AG08396 (cell line): Measurements from ENCODE around the gene GPX7.
A peak's percentile ranks its signal among the peaks of the same experiment; 100 is the strongest.

Experiments
- DNase-seq: peaks from one replicate; pipeline ENCODE4 v3.0.0; 2012; ENCODE audit warnings: low spot score, mixed read lengths

GPX7 gene

DNA sequence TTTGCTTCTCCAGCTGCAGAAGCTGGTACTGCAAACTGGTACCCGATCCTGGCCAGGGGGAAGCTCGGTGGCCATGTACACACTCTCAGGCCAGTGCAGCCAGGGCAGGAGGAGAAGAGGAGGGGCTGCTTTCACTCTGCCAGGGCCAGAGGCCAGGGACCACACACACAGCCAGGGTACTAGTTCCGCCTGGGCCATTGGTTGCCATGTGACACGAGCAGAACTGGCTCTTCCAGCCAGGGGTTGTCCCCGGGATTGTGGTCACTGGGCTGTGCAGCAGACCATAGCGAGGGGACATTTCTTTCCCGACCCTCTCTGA is 27.1 kb downstream of the GPX7 start:
- peak; percentile 27 for DNase-seq

GRCh38 chr1:52629667-52630066 is 27.5 kb downstream of the GPX7 start:
- no peak for DNase-seq

DNA sequence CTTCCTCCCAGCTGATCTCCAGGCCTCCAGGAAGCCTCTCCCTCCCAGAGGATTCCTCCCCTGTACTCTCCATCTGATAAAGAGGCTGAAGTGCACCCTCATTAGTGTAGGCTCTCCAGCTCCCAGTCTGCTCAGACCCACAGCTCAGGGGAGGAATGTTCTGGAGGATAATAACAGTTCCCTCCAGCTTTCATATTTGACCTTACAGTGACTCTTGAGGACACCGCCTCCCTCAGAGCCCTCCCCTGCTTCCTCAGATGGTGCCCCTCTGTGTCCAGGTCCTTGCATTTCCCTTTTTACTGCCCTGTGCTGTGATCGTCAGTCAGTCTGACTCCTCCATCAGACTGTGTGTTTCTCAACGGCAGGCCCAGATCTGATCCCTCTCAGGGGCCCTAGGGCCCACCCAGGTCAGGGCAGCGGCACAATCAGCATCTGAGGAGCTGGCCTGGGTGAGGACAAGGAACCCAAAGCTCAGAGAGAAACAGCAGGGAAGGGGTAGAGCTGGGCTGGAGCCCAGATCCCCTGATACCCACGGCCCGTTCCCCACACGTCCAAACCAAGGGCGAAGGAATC is 29.7 kb downstream of the GPX7 start:
- DNase-seq: no peak

- peak; percentile 23 for DNase-seq
Observed at GRCh38 chr1:52632732-52633290, 30.6 kb downstream of the GPX7 start, which contains the start of gene SHISAL2A. Gene SHISAL2A (plus strand): TSS chr1:52633168. CDS start chr1:52633494, 326 bp downstream.

DNA sequence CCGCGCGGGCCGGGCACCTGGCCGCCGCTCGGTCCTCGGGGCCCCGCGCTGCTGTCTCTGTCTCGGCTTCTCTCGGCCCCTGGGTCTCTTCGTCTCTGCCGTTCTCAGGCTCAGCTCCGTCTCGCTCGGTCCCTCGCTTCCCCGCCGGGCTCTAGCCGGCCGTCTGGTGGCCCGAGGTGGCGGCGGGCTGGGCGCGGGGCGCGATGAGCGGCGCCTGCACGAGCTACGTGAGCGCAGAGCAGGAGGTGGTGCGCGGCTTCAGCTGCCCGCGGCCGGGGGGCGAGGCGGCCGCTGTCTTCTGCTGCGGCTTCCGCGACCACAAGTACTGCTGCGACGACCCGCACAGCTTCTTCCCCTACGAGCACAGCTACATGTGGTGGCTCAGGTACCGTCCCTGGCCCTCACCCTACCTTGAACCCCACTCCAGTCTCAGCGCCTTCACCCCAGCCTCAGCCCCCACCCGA is 31.2 kb downstream of the GPX7 start:
- DNase-seq: no peak

DNA sequence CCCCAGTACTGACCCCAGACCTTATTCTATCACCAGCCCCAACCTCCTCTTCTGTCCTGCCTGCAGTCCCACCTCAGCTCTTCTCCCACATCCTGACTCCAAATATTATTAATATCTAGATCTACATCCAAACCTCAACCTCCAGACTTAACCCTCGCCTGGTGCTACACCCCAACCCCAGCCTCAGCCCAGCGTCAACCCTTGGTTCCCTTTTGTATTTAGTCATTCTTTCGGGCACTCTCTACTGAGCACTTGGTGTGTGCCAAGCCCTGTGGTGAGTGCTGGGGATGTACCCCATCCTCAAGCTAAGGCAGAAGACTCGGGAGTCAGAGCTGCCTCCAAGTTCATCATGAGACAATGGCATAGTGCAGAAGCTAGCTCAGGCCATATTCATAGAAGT is 31.9 kb downstream of the GPX7 start:
- no peak for DNase-seq

GRCh38 chr1:52635321-52636089 is 33.3 kb downstream of the GPX7 start:
- DNase-seq: no peak

- no peak for DNase-seq
Observed at GRCh38 chr1:52636721-52637695, 34.8 kb downstream of the GPX7 start.

DNA sequence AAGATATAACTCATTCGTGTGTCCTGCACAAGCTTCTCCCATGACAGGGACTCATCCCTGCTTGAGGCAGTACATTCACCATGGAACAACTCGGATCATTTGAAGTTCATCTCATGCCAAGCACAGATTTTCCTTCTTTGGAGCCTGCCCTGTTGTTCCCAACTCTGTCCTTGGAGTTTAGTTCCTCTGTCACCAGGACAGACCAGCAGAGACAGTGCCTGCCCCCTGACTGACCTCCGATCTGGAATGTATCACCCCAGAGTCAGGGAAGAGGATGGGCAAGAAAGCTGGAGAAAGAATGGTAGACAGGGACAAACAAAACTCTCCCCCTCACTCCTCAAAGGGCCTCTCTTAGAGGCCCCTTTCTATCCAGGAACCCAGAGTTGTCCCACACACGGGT is 35.8 kb downstream of the GPX7 start:
- DNase-seq: no peak

DNA sequence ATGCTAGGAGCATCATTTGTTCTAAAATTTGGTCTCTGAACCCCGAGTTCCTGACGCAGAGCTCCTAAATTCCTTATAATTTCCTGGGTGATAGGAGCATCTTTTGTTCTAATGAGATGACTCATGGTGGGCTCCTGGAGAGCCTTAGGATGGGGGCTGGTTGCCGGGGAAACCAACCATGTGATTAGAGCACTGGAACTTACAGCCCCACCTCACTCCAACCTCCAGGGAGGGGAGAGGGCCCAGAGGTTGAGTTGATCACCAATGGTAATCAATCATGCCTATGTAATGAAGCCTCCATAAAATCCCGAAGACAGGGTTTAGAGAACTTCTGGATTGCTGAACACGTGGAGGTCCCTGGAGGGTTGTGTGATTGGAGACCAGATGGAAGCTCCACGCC is 38.5 kb downstream of the GPX7 start:
- no peak for DNase-seq

DNA sequence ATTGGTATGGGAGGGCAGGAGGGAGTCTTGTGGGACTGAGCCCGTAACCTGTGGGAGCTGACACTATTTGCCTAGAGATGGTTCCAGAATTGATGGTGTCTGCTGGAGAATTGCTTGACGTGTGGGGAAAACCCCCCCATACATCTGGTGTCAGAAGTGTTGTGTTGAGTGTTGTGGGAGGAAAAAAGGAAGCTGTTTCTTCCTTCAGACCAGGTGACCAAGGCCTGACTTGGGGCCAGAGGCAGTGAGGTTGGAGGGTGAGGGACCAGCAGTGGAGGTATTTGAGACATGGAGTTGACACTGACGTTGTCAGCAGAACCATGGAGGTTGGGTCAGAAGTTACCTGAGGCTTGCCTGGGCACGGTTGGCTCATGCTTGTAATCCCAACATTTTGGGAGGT is 39.1 kb downstream of the GPX7 start:
- no peak for DNase-seq

GRCh38 chr1:52645261-52645660 is 43.1 kb downstream of the GPX7 start:
- no peak for DNase-seq

DNA sequence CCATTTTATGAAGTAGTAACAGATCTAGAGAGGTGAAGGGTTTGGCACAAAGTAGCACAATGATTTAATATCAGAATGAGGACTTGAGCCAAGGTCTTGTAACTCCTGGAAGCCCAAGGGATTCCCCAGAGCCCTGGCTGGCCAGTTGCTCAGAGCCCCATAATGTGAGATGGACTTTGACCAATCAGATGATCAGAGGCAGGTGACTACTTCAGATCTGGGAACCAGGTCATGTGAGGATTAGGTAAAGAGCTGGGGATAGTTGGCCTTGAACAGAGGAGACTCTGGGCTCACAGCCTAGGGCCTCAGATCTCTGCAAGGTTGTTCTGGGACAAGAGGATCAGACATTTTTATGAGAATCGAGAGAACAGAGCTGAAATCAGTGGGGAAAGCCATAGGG is 49.7 kb downstream of the GPX7 start:
- no peak for DNase-seq

- DNase-seq: no peak
Observed at GRCh38 chr1:52653207-52653849, 51.2 kb downstream of the GPX7 start.

DNA sequence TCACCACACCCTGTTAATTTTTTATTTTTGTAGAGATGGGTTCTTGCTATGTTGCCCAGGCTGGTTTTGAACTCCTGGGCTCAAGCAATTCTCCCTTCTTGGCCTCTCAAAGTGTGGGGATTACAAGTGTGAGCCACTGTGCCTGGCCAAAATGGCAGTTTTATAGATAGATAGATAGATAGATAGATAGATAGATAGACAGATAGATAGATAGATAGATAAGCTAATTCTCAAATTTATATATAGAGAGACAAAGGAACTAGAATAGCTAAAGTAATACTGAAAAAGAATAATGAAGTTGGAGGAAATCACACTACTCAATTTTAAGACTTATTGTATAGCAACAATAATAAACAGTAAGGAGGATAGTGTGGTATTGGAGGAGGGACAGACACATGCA is 51.9 kb downstream of the GPX7 start:
- DNase-seq: no peak

DNA sequence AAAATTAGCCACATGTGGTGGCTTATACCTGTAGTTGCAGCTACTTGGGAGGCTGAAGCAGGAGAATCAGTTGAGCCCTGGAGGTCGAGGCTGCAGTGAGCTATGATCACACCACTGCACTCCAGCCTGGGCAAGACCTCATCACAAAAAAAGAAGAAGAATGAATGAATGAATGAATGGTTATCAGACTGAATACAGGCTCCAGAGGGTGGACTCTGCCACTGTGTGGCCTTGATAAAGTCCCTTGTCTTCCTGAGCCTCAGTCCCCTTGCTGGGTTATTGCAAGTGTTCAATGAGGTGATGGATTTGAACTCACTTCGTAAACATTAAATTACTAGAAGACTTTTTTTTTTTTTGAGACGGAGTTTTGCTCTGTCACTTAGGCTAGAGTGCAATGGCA is 55.5 kb downstream of the GPX7 start:
- DNase-seq: no peak
